Suprapubic skin (tissue), 4 donors: ENCODE results near the gene RASA3.

Experiments
- EP300 ChIP-seq: sonication (generic); formaldehyde crosslinking; IDR thresholded peaks from one replicate; pipeline ENCODE4 v1.6.1; 2017; ENCODE audit warnings: antibody characterized with exemption
- POLR2A ChIP-seq, 2 donors: fragments of 450-650 bp; IDR thresholded peaks; one replicate each; pipeline ENCODE4 v1.6.1; 2017; ENCODE audit warnings: antibody characterized with exemption in 2 of 2, mild to moderate bottlenecking in 2 of 2, moderate library complexity in 2 of 2
- POLR2AphosphoS5 ChIP-seq, 3 donors: sonication (generic); formaldehyde crosslinking; IDR thresholded peaks; one replicate each; pipeline ENCODE4 v1.6.1; 2017; ENCODE audit warnings: antibody characterized with exemption in 3 of 3
- TF ChIP-seq, protein P1 (sequence below), 2 donors: fragments of 200-600 bp in 1 of 2; fragments of 450-650 bp in 1 of 2; sonication (generic) in 1 of 2; IDR thresholded peaks; one replicate each; pipeline ENCODE4 v1.5.1; 2016 to 2019; ENCODE audit warnings: antibody characterized with exemption in 2 of 2, mild to moderate bottlenecking in 1 of 2, moderate library complexity in 1 of 2

DNA sequence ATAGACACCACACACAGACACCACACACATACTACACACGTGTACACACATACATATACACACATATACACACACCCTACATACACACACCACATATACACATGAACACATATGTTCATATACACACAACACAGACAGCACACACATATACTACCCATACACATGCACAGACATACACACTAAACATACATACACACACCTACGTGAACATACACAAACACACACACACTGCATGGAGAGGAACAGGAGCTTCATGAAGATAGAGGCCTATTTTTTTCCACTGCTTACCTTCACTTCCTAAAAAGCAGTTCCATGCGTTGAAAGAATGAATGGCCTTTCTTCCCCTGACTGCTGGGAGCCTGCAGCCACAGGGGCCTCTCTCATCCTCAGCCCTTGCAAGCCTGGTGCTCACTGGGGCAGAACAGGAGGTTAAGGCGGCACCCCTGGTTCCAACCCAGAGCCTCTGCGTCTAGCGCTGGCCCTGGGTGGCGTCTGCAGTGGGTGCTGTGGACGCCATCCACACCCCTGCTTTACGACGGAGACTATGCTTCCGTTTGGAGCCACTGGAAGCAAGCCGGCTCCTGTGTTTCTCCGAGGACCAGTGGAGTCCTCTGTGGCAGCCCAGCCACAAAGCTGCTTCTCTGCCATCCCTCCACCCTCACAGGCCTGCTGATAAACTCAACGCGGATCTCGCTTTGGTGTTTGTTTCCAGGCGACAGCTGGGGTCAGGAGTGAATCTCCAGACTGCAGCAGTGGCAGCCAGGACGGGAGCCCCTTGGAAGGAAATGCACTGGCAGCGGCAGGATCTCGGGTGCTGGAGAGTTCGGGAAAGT is 1.9 kb upstream of the RASA3 start:
- no peak for TF ChIP-seq EP300
- TF ChIP-seq, protein P1, sequence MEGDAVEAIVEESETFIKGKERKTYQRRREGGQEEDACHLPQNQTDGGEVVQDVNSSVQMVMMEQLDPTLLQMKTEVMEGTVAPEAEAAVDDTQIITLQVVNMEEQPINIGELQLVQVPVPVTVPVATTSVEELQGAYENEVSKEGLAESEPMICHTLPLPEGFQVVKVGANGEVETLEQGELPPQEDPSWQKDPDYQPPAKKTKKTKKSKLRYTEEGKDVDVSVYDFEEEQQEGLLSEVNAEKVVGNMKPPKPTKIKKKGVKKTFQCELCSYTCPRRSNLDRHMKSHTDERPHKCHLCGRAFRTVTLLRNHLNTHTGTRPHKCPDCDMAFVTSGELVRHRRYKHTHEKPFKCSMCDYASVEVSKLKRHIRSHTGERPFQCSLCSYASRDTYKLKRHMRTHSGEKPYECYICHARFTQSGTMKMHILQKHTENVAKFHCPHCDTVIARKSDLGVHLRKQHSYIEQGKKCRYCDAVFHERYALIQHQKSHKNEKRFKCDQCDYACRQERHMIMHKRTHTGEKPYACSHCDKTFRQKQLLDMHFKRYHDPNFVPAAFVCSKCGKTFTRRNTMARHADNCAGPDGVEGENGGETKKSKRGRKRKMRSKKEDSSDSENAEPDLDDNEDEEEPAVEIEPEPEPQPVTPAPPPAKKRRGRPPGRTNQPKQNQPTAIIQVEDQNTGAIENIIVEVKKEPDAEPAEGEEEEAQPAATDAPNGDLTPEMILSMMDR (IDR thresholded peaks at IDR 0.05), result no peak
- TF ChIP-seq POLR2A (IDR thresholded peaks at IDR 0.05), result no peak
- no peak for TF ChIP-seq POLR2AphosphoS5 (IDR thresholded peaks at IDR 0.05)
